ENCODE results near the gene S100B. TPM values are rescaled to one million over a fixed set of nuclear protein-coding genes. Genes with fewer than 3 reads are reported as not detected.
A peak's percentile ranks its signal among the peaks of the same experiment; 100 is the strongest.

Gene S100B
- total and polyA plus RNA-seq, 9 of the 15 experiments (the other 6 are each of a cell fraction or from before 2014, with no cell fraction given): not detected

DNA sequence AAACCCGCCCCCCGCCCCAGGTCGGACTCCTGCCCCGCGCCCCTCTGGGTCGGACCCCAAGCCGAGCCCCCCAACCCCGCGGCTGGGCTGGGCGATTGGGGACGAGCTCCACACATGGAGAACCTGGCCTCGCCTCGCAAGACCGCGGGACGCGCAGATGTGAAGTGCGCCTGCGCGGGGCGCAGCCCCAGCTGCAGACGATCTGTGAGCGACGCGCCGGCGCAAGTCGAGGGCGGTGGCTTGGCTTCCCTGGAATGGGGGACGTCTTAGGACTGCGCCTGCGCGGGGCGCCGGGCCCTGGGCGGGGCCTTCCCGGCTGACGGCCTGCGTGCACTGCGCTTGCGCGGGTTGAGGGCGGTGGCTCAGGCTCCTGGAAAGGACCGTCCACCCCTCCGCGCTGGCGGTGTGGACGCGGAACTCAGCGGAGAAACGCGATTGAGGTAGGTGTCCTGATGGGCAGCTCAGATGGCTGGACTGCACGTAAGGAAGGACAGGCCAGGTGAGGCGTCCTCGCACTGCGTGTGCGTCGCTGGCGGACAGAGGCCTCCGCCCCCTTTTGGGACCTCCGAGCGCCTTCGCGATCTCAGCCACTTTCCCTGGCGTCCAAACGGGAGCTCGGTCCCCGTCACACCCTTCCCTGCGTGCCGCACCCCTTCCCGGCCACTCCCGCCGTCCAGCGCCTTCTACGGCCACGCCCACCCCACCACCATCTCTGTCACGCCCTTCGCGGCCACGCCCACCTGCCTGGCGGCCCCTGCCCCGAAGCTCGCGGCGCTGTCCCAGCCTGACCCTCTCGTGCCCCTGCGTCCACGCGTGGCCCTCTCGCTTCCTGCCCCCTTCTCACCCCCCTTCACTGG, 30.7 kb upstream of the S100B start, which contains the start of gene PRMT2 (continued):
- TF ChIP-seq BRD9 (IDR thresholded peaks at IDR 0.05; ENCODE audit: low read depth, partially characterized antibody): peak; percentile 56
- no peak for TF ChIP-seq ZNF79 (CRISPR knock-in tag; IDR thresholded peaks at IDR 0.05; ENCODE audit: low read depth)
- TF ChIP-seq SRSF3 (IDR thresholded peaks at IDR 0.05; ENCODE audit: insufficient read depth, low read length): no peak
- TF ChIP-seq CBX5 (IDR thresholded peaks at IDR 0.05; ENCODE audit: borderline replicate concordance, low read depth): no peak
- TF ChIP-seq JUNB (CRISPR knock-in tag; conservative IDR thresholded peaks at IDR 0.05): no peak
- peak; percentile 83; the same call in 1 of the 2 replicates for TF ChIP-seq ZFPM2 (CRISPR knock-in tag; IDR thresholded peaks at IDR 0.05)
- TF ChIP-seq, protein P1, sequence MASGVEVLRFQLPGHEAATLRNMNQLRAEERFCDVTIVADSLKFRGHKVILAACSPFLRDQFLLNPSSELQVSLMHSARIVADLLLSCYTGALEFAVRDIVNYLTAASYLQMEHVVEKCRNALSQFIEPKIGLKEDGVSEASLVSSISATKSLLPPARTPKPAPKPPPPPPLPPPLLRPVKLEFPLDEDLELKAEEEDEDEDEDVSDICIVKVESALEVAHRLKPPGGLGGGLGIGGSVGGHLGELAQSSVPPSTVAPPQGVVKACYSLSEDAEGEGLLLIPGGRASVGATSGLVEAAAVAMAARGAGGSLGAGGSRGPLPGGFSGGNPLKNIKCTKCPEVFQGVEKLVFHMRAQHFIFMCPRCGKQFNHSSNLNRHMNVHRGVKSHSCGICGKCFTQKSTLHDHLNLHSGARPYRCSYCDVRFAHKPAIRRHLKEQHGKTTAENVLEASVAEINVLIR (CRISPR knock-in tag; IDR thresholded peaks at IDR 0.05): no peak
- TF ChIP-seq OTX1 (CRISPR knock-in tag; IDR thresholded peaks at IDR 0.05): 0 out of 2 replicates have a peak, but pooled peaks have one; percentile 15
- no peak for TF ChIP-seq RBM25 (IDR thresholded peaks at IDR 0.05; ENCODE audit: low read depth, low read length, severe bottlenecking)
- TF ChIP-seq, protein P2, sequence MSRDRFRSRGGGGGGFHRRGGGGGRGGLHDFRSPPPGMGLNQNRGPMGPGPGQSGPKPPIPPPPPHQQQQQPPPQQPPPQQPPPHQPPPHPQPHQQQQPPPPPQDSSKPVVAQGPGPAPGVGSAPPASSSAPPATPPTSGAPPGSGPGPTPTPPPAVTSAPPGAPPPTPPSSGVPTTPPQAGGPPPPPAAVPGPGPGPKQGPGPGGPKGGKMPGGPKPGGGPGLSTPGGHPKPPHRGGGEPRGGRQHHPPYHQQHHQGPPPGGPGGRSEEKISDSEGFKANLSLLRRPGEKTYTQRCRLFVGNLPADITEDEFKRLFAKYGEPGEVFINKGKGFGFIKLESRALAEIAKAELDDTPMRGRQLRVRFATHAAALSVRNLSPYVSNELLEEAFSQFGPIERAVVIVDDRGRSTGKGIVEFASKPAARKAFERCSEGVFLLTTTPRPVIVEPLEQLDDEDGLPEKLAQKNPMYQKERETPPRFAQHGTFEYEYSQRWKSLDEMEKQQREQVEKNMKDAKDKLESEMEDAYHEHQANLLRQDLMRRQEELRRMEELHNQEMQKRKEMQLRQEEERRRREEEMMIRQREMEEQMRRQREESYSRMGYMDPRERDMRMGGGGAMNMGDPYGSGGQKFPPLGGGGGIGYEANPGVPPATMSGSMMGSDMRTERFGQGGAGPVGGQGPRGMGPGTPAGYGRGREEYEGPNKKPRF (IDR thresholded peaks at IDR 0.05; ENCODE audit: low read depth, low read length): no peak
- TF ChIP-seq YBX1 (IDR thresholded peaks at IDR 0.05): no peak
- no peak for TF ChIP-seq ZNF551 (CRISPR knock-in tag; IDR thresholded peaks at IDR 0.05)
- peak; percentile 52 for TF ChIP-seq ELF1 (tag; IDR thresholded peaks at IDR 0.05)
- TF ChIP-seq, protein P3, sequence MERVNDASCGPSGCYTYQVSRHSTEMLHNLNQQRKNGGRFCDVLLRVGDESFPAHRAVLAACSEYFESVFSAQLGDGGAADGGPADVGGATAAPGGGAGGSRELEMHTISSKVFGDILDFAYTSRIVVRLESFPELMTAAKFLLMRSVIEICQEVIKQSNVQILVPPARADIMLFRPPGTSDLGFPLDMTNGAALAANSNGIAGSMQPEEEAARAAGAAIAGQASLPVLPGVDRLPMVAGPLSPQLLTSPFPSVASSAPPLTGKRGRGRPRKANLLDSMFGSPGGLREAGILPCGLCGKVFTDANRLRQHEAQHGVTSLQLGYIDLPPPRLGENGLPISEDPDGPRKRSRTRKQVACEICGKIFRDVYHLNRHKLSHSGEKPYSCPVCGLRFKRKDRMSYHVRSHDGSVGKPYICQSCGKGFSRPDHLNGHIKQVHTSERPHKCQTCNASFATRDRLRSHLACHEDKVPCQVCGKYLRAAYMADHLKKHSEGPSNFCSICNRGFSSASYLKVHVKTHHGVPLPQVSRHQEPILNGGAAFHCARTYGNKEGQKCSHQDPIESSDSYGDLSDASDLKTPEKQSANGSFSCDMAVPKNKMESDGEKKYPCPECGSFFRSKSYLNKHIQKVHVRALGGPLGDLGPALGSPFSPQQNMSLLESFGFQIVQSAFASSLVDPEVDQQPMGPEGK (CRISPR knock-in tag; IDR thresholded peaks at IDR 0.05; ENCODE audit: borderline replicate concordance): no peak
- TF ChIP-seq ESRRA (IDR thresholded peaks at IDR 0.05; ENCODE audit: borderline replicate concordance, low read depth): peak; percentile 53; the same call in 1 of the 2 replicates
- no peak for TF ChIP-seq ELF4 (CRISPR knock-in tag; IDR thresholded peaks at IDR 0.05)
- no peak for TF ChIP-seq GABPA (tag; conservative IDR thresholded peaks at IDR 0.05; ENCODE audit: low read depth)
- TF ChIP-seq ZNF778 (CRISPR knock-in tag; IDR thresholded peaks at IDR 0.05): no peak
- TF ChIP-seq, protein P4, sequence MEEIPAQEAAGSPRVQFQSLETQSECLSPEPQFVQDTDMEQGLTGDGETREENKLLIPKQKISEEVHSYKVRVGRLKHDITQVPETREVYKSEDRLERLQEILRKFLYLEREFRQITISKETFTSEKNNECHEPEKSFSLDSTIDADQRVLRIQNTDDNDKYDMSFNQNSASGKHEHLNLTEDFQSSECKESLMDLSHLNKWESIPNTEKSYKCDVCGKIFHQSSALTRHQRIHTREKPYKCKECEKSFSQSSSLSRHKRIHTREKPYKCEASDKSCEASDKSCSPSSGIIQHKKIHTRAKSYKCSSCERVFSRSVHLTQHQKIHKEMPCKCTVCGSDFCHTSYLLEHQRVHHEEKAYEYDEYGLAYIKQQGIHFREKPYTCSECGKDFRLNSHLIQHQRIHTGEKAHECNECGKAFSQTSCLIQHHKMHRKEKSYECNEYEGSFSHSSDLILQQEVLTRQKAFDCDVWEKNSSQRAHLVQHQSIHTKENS (CRISPR knock-in tag; IDR thresholded peaks at IDR 0.05): no peak
- TF ChIP-seq ZC3H4 (CRISPR knock-in tag; IDR thresholded peaks at IDR 0.05; ENCODE audit: borderline replicate concordance): peak; percentile 94; the same call in 1 of the 2 replicates
- TF ChIP-seq SMAD4 (CRISPR knock-in tag; conservative IDR thresholded peaks at IDR 0.05): peak; percentile 55; the same call in 1 of the 2 replicates
- peak; percentile 98 for TF ChIP-seq PHF8 (IDR thresholded peaks at IDR 0.05; ENCODE audit: borderline replicate concordance, low read length)

Data from K562 (cell line).